Gastrocnemius medialis (tissue), 4 donors: Measurements from ENCODE around the gene PTGES3L.

Source experiments
- CTCF ChIP-seq, 5 experiments: fragments of 450-650 bp in 3 of 5; fragments of 200-600 bp in 2 of 5; sonication (generic) in 2 of 5; IDR thresholded peaks in 4 of 5; conservative IDR thresholded peaks in 1 of 5; 1 replicate in 4 of 5; 2 replicates in 1 of 5; pipeline ENCODE4 v1.5.1; 2016 to 2019; ENCODE audit warnings: antibody characterized with exemption in 5 of 5, mild to moderate bottlenecking in 3 of 5, moderate library complexity in 3 of 5
- POLR2A ChIP-seq, 2 donors: fragments of 450-650 bp; IDR thresholded peaks; one replicate each; pipeline ENCODE4 v1.6.1; 2017; ENCODE audit warnings: antibody characterized with exemption in 2 of 2, mild to moderate bottlenecking in 2 of 2, moderate library complexity in 2 of 2

DNA sequence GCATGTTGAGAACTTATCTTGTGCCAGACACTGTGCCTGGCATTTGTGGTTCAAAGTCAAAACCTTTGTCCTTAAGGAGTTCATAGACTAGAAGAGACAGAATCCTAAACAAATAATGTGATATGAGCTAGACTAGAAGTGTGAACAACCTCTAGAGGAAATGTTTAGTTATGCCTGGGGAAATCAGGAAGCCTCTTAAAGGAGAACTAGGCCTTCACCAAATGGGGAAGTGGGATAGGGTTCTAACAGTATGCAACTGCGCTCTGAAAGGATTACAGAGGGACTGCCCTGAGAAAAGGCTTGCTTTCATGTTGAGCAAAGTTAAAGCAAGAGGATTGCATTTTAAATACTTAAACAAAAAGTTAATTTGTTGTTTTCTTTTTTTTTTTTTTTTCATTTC is 5.3 kb upstream of the PTGES3L start:
- TF ChIP-seq CTCF (IDR thresholded peaks at IDR 0.05 in 4 of 5, conservative IDR thresholded peaks at IDR 0.05 in 1 of 5) (no peak), POLR2A (IDR thresholded peaks at IDR 0.05) (no peak)
